ENCODE data around the gene PABPN1L.

DNA sequence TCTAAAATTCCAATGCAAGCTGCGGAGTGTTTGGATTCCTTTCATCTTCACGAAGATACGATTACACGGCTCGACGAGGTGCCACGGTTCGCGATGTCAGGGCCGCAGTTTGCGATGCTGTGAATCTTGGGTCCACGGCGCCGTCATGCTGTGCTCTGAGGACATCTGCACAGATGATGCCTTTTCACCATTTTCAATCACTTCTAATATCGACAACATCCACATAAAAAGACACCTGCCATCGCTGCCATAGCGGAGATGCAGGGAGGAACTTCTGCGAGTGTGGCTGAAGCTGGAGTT, 47.9 kb downstream of the PABPN1L start:
- no peak for TF ChIP-seq DPF2 (IDR thresholded peaks at IDR 0.05)
- TF ChIP-seq TAF1 (IDR thresholded peaks at IDR 0.05; ENCODE audit: borderline replicate concordance, low read depth, low read length), result no peak
- TF ChIP-seq, protein P1, sequence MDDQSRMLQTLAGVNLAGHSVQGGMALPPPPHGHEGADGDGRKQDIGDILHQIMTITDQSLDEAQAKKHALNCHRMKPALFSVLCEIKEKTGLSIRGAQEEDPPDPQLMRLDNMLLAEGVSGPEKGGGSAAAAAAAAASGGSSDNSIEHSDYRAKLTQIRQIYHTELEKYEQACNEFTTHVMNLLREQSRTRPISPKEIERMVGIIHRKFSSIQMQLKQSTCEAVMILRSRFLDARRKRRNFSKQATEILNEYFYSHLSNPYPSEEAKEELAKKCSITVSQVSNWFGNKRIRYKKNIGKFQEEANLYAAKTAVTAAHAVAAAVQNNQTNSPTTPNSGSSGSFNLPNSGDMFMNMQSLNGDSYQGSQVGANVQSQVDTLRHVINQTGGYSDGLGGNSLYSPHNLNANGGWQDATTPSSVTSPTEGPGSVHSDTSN (IDR thresholded peaks at IDR 0.05; ENCODE audit: insufficient replicate concordance, low read depth, low read length), result no peak
- TF ChIP-seq, protein P2, sequence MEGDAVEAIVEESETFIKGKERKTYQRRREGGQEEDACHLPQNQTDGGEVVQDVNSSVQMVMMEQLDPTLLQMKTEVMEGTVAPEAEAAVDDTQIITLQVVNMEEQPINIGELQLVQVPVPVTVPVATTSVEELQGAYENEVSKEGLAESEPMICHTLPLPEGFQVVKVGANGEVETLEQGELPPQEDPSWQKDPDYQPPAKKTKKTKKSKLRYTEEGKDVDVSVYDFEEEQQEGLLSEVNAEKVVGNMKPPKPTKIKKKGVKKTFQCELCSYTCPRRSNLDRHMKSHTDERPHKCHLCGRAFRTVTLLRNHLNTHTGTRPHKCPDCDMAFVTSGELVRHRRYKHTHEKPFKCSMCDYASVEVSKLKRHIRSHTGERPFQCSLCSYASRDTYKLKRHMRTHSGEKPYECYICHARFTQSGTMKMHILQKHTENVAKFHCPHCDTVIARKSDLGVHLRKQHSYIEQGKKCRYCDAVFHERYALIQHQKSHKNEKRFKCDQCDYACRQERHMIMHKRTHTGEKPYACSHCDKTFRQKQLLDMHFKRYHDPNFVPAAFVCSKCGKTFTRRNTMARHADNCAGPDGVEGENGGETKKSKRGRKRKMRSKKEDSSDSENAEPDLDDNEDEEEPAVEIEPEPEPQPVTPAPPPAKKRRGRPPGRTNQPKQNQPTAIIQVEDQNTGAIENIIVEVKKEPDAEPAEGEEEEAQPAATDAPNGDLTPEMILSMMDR (IDR thresholded peaks at IDR 0.05 in 2 of 3, conservative IDR thresholded peaks at IDR 0.05 in 1 of 3; ENCODE audit: control insufficient read depth in 2 of 3, extremely low read depth in 1 of 3, insufficient read depth in 1 of 3, low read depth in 3 of 3, low read length in 3 of 3), result no peak
